Fibroblast of lung (primary cell): ENCODE results near the gene NEGR1. TPM values are rescaled to one million over a fixed set of nuclear protein-coding genes. Genes with fewer than 3 reads are reported as not detected.
A peak's percentile ranks its signal among the peaks of the same experiment; 100 is the strongest.

Experiments
- DNase-seq, 2 donors: peaks; one replicate each; pipeline versions ENCODE4 v3.0.0 to v3.0.0-alpha.2; 2010; ENCODE audit warnings: low read depth in 2 of 2
- H2AFZ ChIP-seq: 2 replicates; pipeline ENCODE4 v1.5.1; 2012; ENCODE audit warnings: low read length, control low read depth, inconsistent platforms
- H3K27ac ChIP-seq: 2 replicates; pipeline ENCODE4 v1.5.1; 2011; ENCODE audit warnings: low read length, control low read depth; ENCODE audit not compliant: insufficient read depth
- H3K27me3 ChIP-seq: 2 replicates; pipeline ENCODE4 v1.5.1; 2011; ENCODE audit warnings: mild to moderate bottlenecking, low read length; ENCODE audit not compliant: control insufficient read depth, insufficient read depth
- H3K36me3 ChIP-seq: 2 replicates; pipeline ENCODE4 v1.5.1; 2011; ENCODE audit warnings: low read length; ENCODE audit not compliant: control insufficient read depth, insufficient read depth
- H3K4me1 ChIP-seq: 2 replicates; pipeline ENCODE4 v1.5.1; 2011; ENCODE audit warnings: low read length; ENCODE audit not compliant: control insufficient read depth, insufficient read depth; ENCODE audit errors: extremely low read depth
- H3K4me2 ChIP-seq: 2 replicates; pipeline ENCODE4 v1.5.1; 2011; ENCODE audit warnings: low read length, control low read depth; ENCODE audit not compliant: insufficient read depth; ENCODE audit errors: extremely low read depth
- H3K4me3 ChIP-seq, 4 experiments: fragments of 200-600 bp in 1 of 4; sonication (generic) in 1 of 4; replicated peaks in 1 of 4; 2 replicates each; pipeline ENCODE4 v1.5.1; 2011 to 2016; ENCODE audit warnings: low read length in 4 of 4, low read depth in 3 of 4, mild to moderate bottlenecking in 3 of 4, control low read depth in 2 of 4, inconsistent platforms in 1 of 4, mixed read lengths in 1 of 4; ENCODE audit not compliant: insufficient read depth in 1 of 4; ENCODE audit errors: control extremely low read depth in 1 of 4
- H3K79me2 ChIP-seq: 2 replicates; pipeline ENCODE4 v1.5.1; 2012; ENCODE audit warnings: mild to moderate bottlenecking, low read length, inconsistent platforms; ENCODE audit not compliant: control insufficient read depth, insufficient read depth
- H3K9ac ChIP-seq: 2 replicates; pipeline ENCODE4 v1.5.1; 2011; ENCODE audit warnings: mild to moderate bottlenecking, low read length, control low read depth; ENCODE audit not compliant: insufficient read depth
- H3K9me3 ChIP-seq: 2 replicates; pipeline ENCODE4 v1.5.1; 2012; ENCODE audit warnings: low read depth, low read length; ENCODE audit not compliant: control insufficient read depth, insufficient read depth
- H4K20me1 ChIP-seq: 2 replicates; pipeline ENCODE4 v1.5.1; 2011; ENCODE audit warnings: low read length; ENCODE audit not compliant: control insufficient read depth, insufficient read depth; ENCODE audit errors: extremely low read depth
- EZH2 ChIP-seq: IDR thresholded peaks from 2 replicates; pipeline ENCODE4 v1.5.1; 2012; ENCODE audit warnings: low read length, control low read depth, mild to moderate bottlenecking; ENCODE audit errors: missing control alignments
- polyA plus RNA-seq, 2 donors: library from polyadenylated mRNA; depleted of rRNA in 1 of 2; stranded (reverse) in 1 of 2; unstranded in 1 of 2; fragments of >200 nt; gene quantifications; 2 replicates each; pipeline ENCODE4 v1.2.1, GENCODE V29; 2011 to 2012; ENCODE audit warnings: missing spikeins in 1 of 2
- total RNA-seq: library from RNA; depleted of rRNA; stranded (reverse); fragments of >200 nt; gene quantifications from 2 replicates; pipeline ENCODE4 v1.2.1, GENCODE V29; 2014
- TF ChIP-seq, protein P1 (sequence below), 2 donors: IDR thresholded peaks in 1 of 2; conservative IDR thresholded peaks in 1 of 2; 1 replicate in 1 of 2; 2 replicates in 1 of 2; pipeline ENCODE4 v1.5.1; 2011 to 2012; ENCODE audit warnings: low read length in 2 of 2, control low read depth in 1 of 2, inconsistent platforms in 1 of 2, low read depth in 1 of 2, mild to moderate bottlenecking in 1 of 2

Gene NEGR1
- total and polyA plus RNA-seq, 2 donors (not counting 1 experiment from before 2014, with no cell fraction given) = 3.1 to 9.4 TPM

GRCh38 chr1:71592646-71593274 is 689.6 kb downstream of the NEGR1 start:
- Histone ChIP-seq H2AFZ (no peak overlapping the region), H3K79me2 (no peaks in the 10 kb centered on the region), H3K27me3 (no peaks in the 10 kb centered on the region), H3K4me2 (no peak overlapping the region), H3K4me3 (no peak overlapping the region), H3K9me3 (no peaks in the 10 kb centered on the region), H3K9ac (no peak overlapping the region), H3K4me1 (no peaks in the 10 kb centered on the region), H3K27ac (no peak overlapping the region), H4K20me1 (no peaks in the 10 kb centered on the region), H3K36me3 (no peaks in the 10 kb centered on the region)
- no peak for DNase-seq
- TF ChIP-seq, protein P1, sequence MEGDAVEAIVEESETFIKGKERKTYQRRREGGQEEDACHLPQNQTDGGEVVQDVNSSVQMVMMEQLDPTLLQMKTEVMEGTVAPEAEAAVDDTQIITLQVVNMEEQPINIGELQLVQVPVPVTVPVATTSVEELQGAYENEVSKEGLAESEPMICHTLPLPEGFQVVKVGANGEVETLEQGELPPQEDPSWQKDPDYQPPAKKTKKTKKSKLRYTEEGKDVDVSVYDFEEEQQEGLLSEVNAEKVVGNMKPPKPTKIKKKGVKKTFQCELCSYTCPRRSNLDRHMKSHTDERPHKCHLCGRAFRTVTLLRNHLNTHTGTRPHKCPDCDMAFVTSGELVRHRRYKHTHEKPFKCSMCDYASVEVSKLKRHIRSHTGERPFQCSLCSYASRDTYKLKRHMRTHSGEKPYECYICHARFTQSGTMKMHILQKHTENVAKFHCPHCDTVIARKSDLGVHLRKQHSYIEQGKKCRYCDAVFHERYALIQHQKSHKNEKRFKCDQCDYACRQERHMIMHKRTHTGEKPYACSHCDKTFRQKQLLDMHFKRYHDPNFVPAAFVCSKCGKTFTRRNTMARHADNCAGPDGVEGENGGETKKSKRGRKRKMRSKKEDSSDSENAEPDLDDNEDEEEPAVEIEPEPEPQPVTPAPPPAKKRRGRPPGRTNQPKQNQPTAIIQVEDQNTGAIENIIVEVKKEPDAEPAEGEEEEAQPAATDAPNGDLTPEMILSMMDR (conservative IDR thresholded peaks at IDR 0.05 in 1 of 2, IDR thresholded peaks at IDR 0.05 in 1 of 2; ENCODE audit: low read depth in 1 of 2, low read length in 2 of 2) = no peak
- TF ChIP-seq EZH2 = no peak

DNA sequence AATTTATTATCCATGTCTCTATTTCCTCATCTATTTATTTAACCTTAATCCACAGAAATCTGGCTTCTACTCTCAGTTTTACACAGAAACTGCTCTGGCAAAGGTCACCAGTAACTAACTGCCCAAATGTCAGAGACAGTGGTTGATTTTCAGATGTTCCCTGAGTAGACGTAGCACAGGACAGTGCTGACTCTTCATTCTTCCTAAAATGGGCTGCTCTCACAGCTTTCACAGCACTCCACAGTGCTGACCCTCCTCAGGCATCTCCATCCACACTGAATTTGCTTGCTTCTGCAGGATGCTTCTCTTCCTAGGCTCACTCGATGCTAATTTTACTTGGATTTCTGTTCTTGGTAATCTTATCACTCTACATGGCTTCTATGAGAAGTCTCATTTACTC is 693.3 kb downstream of the NEGR1 start:
- Histone ChIP-seq H3K4me1 (no peaks in the 10 kb centered on the region), H3K4me3 (no peak overlapping the region), H3K36me3 (no peaks in the 10 kb centered on the region), H3K27ac (no peak overlapping the region), H3K9me3 (no peaks in the 10 kb centered on the region), H4K20me1 (no peaks in the 10 kb centered on the region), H2AFZ (peak overlapping the region; percentile 11), H3K4me2 (no peak overlapping the region), H3K9ac (no peak overlapping the region), H3K79me2 (no peaks in the 10 kb centered on the region), H3K27me3 (no peaks in the 10 kb centered on the region)
- no peak for DNase-seq
- no peak for TF ChIP-seq EZH2
- TF ChIP-seq, protein P1 (conservative IDR thresholded peaks at IDR 0.05 in 1 of 2, IDR thresholded peaks at IDR 0.05 in 1 of 2; ENCODE audit: low read depth in 1 of 2, low read length in 2 of 2) = no peak

DNA sequence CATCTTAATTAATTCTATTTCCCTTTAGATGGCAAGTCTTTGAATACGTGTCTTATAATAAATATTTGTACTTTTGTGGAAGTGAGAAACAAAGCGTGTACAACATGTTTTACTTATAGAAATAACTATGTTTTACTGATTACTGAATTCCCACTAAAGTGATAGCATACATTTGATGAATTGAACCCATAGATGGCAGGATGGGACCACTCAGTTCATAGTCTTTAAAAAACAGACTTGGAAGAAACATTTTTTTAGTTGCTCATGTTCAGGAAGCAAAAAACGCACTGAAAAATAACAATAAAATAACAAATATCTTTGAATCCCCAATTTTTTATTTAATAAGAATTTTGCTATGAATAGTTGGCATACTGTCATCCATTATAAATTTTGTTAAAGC is 694.4 kb downstream of the NEGR1 start:
- TF ChIP-seq, protein P1 (conservative IDR thresholded peaks at IDR 0.05 in 1 of 2, IDR thresholded peaks at IDR 0.05 in 1 of 2; ENCODE audit: low read depth in 1 of 2, low read length in 2 of 2) = peak in 1 of 2 donors; percentile 27
- TF ChIP-seq EZH2 = no peak
- H3K4me2 ChIP-seq = no peak overlapping the region
- no peaks in the 10 kb centered on the region for H3K4me1 ChIP-seq
- no peaks in the 10 kb centered on the region for H3K9me3 ChIP-seq
- no peaks in the 10 kb centered on the region for H3K27me3 ChIP-seq
- H3K36me3 ChIP-seq = no peaks in the 10 kb centered on the region
- H3K79me2 ChIP-seq = no peaks in the 10 kb centered on the region
- peak; percentile 15 to 57 for DNase-seq
- no peak overlapping the region for H3K9ac ChIP-seq
- H3K27ac ChIP-seq = no peak overlapping the region
- H3K4me3 ChIP-seq = no peak overlapping the region
- no peaks in the 10 kb centered on the region for H4K20me1 ChIP-seq
- H2AFZ ChIP-seq = no peak overlapping the region
